Upper lobe of right lung (tissue), 1 donor: ENCODE data around the gene NGF. TPM values are rescaled to one million over a fixed set of nuclear protein-coding genes. Genes with fewer than 3 reads are reported as not detected.

Experiments
- ATAC-seq: fragments of 200-7000 bp; cut with Tn5 transposase; one replicate; pipeline ENCODE4 v1.9.1; 2020; ENCODE audit warnings: mild to moderate bottlenecking, moderate library complexity
- DNase-seq: peaks from one replicate; pipeline ENCODE4 v3.0.0-alpha.2; 2020
- H3K27ac ChIP-seq: fragments of 200-600 bp; one replicate; pipeline ENCODE4 v1.8.0; 2022
- H3K27me3 ChIP-seq: fragments of 200-600 bp; one replicate; pipeline ENCODE4 v1.8.0; 2022; ENCODE audit warnings: mild to moderate bottlenecking
- H3K36me3 ChIP-seq: fragments of 200-600 bp; one replicate; pipeline ENCODE4 v1.8.0; 2022
- H3K4me1 ChIP-seq: fragments of 200-600 bp; one replicate; pipeline ENCODE4 v1.8.0; 2022
- H3K4me3 ChIP-seq: fragments of 200-600 bp; one replicate; pipeline ENCODE4 v1.8.0; 2022; ENCODE audit warnings: mild to moderate bottlenecking
- H3K9me3 ChIP-seq: fragments of 200-600 bp; one replicate; pipeline ENCODE4 v1.8.0; 2022
- CTCF ChIP-seq: fragments of 200-600 bp; IDR thresholded peaks from one replicate; pipeline ENCODE4 v1.8.0; 2022; ENCODE audit warnings: antibody characterized with exemption
- intact Hi-C: fragments of 100-400 bp; cut with DNase I; formaldehyde crosslinking; loops from one replicate; pipeline ENCODE4 v1.11.0; 2022
- total RNA-seq: library from RNA; stranded (reverse); fragmentation: NEBNext Ultra II Directional; extraction: Animal tissue kit (Norgen Biotek cat#: 25700); gene quantifications from one replicate; pipeline ENCODE4 v1.2.1, GENCODE V29; 2021
- donor health status: DM: no; HTN: yes; CAD: no; lungs with severe emphysema.

Gene NGF
- total RNA-seq, 1 donor from 2014 or later, result 1.0 TPM

GRCh38 chr1:115262886-115263285 is 75.2 kb downstream of the NGF start:
- Histone ChIP-seq H3K4me1 (no peaks in the 10 kb centered on the region), H3K36me3 (no peaks in the 10 kb centered on the region), H3K9me3 (no peaks in the 10 kb centered on the region), H3K27ac (no peak overlapping the region), H3K4me3 (no peak overlapping the region), H3K27me3 (no peaks in the 10 kb centered on the region)
- DNase-seq, result no peak
- no peak for TF ChIP-seq CTCF
- intact Hi-C loops, result no loop called here
- no peak for ATAC-seq

- no peaks in the 10 kb centered on the region for H3K27me3 ChIP-seq
- intact Hi-C loops, result no loop called here
- H3K4me1 ChIP-seq, result no peaks in the 10 kb centered on the region
- no peaks in the 10 kb centered on the region for H3K36me3 ChIP-seq
- no peaks in the 10 kb centered on the region for H3K9me3 ChIP-seq
- H3K4me3 ChIP-seq, result no peak overlapping the region
- no peak overlapping the region for H3K27ac ChIP-seq
- DNase-seq, result no peak
- TF ChIP-seq CTCF, result no peak
- ATAC-seq, result no peak
Measured at GRCh38 chr1:115261496-115261895, 76.6 kb downstream of the NGF start.

DNA sequence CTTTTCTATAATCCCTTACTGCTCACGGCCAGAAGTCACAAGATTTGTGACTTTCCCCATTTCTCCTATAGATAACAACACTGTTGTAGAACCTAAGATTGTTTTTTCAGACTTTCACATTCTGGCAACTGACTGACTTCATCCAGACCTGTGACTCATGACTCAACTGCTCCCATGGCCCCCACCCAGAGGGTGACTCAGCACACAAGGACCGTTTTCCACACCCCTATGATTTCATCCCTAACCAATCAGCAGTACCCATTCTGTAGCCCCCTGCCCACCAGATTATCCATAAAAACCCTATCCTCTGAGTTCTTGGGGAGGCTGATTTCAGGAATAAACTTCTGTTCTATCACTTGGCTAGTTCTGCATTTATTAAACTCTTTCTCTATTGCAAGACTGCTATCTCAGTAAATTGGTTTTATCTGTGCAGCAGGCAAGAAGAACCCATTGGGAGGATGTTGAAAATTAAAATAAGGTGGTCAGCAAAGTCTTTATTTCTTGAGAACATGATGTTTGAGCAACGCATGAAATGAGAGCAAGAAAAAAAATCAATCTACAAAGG is 79.7 kb downstream of the NGF start:
- H3K4me1 ChIP-seq, result no peaks in the 10 kb centered on the region
- TF ChIP-seq CTCF, result no peak

DNA sequence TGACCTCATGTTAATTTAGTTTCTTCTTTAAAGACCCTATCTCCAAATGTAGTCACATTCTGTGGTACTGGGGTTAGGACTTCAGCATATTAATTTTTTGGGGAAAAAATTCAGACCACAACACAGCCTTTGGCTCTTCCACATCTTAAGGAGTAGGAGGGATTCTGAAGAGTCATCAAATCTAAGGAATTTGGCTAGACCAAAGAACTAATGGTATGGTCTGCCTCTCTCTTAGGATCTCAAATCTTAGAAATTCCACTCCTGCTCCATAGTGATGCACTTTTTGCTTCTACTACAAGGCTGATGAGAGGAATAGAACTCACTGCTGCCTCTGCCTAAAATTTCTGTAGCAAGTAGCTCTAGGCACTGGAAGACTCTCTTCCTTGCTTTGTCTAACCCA is 80.5 kb downstream of the NGF start:
- TF ChIP-seq CTCF, result no peak
- Histone ChIP-seq H3K36me3 (no peaks in the 10 kb centered on the region), H3K9me3 (no peaks in the 10 kb centered on the region), H3K4me1 (no peaks in the 10 kb centered on the region), H3K27ac (no peak overlapping the region), H3K27me3 (no peaks in the 10 kb centered on the region), H3K4me3 (no peak overlapping the region)
- intact Hi-C loops, result no loop called here
- ATAC-seq (no peak), DNase-seq (no peak)

More for the DNA sequence above, 79.7 kb downstream of the NGF start:
- Histone ChIP-seq H3K27me3 (no peaks in the 10 kb centered on the region), H3K9me3 (no peaks in the 10 kb centered on the region), H3K36me3 (no peaks in the 10 kb centered on the region), H3K4me3 (no peak overlapping the region), H3K27ac (no peak overlapping the region)
- intact Hi-C loops, result no loop called here
- no peak for ATAC-seq
- DNase-seq, result no peak

DNA sequence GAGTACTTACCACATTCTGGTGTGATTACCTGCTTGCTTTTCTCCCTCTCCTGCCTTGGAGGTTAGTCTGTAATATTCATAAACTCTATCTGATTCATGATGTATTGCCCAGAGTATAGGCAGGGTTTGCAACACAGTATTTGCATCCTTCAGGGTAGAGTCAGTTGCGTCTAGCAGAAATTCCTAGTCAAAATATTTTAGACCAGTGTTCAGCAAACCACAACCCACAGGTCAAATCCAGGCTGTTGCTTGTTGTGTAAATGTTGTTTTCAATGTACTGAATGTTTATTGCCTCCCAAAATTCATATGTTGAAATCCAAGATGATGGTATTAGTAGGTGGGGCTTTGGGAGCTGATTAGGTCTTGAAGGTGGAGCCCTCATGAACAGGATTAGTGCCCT is 82.9 kb downstream of the NGF start:
- no peak for ATAC-seq
- Histone ChIP-seq H3K36me3 (no peaks in the 10 kb centered on the region), H3K27me3 (no peaks in the 10 kb centered on the region), H3K4me3 (no peak overlapping the region), H3K27ac (no peak overlapping the region), H3K4me1 (no peaks in the 10 kb centered on the region), H3K9me3 (no peaks in the 10 kb centered on the region)
- no peak for TF ChIP-seq CTCF
- intact Hi-C loops, result no loop called here
- no peak for DNase-seq

- no peaks in the 10 kb centered on the region for H3K9me3 ChIP-seq
- ATAC-seq (no peak), DNase-seq (no peak)
- no peaks in the 10 kb centered on the region for H3K4me1 ChIP-seq
- TF ChIP-seq CTCF, result no peak
- no peak overlapping the region for H3K4me3 ChIP-seq
- no peaks in the 10 kb centered on the region for H3K27me3 ChIP-seq
- H3K36me3 ChIP-seq, result no peaks in the 10 kb centered on the region
- H3K27ac ChIP-seq, result no peak overlapping the region
- intact Hi-C loops, result no loop called here
Measured at GRCh38 chr1:115252585-115252984, 85.5 kb downstream of the NGF start.
